Measurements from ENCODE around the gene CDC42BPA. TPM values are rescaled to one million over a fixed set of nuclear protein-coding genes. Genes with fewer than 3 reads are reported as not detected.

Gene CDC42BPA
- total RNA-seq, 2 donors from 2014 or later, result 1.2 to 2.5 TPM

DNA sequence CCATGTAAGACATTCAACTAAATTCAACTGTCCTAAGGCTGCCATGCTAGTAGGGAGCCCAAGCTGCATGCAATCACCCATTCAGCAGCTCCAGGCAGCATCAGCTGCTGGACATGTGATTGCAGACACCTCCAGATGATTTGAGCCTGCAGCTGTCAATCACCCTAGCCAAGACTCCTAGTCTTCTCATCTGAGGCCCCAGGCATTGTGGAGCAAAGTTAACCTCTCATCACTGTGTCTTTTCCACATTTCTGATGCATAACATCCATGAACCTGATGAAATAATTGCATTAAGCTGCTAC, 5.6 kb upstream of the CDC42BPA start:
- H3K36me3 Mint-ChIP-seq (ENCODE audit: low read depth), result no peaks in the 10 kb centered on the region
- DNase-seq, result no peak
- no peak overlapping the region for H3K4me3 Mint-ChIP-seq
- H3K9me3 ChIP-seq (ENCODE audit: control insufficient read depth, low read length, poor library complexity, severe bottlenecking), result peaks cover 6% of the 10 kb centered on the region
- no peak overlapping the region for H3K27ac Mint-ChIP-seq
- no peak for ATAC-seq
- peaks cover 45% of the 10 kb centered on the region for H3K27me3 Mint-ChIP-seq
- H3K4me1 Mint-ChIP-seq, result peaks cover 5% of the 10 kb centered on the region

DNA sequence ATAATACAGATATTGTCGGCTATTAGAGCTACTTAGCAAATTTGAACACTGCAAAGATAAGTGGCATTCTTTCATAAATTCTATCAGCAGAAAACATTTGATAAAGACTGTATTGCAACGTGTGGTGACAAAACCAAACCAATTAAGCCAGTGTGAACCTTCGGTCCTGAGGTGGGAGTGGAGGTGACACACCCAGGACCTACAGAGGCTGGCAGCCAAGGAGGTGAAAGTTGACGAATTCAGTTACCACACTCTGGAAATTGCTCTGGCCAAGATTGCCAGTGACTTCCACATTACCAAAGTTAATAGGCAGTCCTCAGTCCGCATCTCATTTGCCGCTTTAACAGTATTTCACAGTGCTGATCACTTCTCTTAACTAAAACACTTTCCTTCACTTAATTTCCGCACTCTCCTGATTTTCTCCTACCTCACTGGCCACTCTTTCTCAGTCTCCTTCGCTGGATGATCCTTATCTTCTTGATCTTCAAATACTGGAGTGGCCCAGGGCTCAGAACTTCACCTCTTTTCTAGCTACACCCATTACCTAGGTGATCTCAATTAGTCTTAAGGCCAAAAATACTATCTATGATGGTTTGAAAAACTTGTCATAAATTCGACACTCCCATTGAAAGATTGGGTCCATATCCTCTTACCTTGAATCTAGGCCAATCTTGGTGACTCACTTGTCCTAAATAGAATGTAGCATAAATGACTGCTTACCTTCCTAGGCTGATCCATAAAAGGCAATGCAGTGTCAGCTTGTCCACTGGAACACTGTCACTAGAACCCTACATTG, 5.1 kb upstream of the CDC42BPA start:
- Mint-ChIP-seq H3K4me3 (no peak overlapping the region), H3K27ac (no peak overlapping the region), H3K27me3 (peaks cover 39% of the 10 kb centered on the region), H3K4me1 (peaks cover 5% of the 10 kb centered on the region), H3K36me3 (ENCODE audit: low read depth) (no peaks in the 10 kb centered on the region)
- no peak for DNase-seq
- H3K9me3 ChIP-seq (ENCODE audit: control insufficient read depth, low read length, poor library complexity, severe bottlenecking), result peaks cover 6% of the 10 kb centered on the region
- ATAC-seq, result no peak

DNA sequence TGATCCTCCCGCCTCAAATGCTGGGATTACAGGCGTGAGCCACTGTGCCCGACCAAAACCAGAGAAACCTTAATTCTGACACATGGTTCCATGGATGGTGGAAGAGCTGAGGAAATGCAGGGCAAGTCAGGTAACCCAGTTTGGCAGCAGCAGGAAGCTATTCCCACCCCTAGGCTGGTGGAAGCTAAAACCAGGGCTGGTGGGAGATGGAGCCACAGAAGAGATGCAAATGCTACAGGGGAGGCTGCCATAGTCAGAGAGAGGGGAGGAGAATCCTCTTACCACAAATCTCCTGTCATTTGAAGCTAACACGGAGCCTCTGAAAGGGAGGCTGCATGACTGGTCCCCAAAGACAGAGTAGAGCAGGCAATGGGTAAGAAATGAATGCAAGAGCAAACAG, 4.1 kb upstream of the CDC42BPA start:
- no peaks in the 10 kb centered on the region for H3K36me3 Mint-ChIP-seq (ENCODE audit: low read depth)
- peaks cover 6% of the 10 kb centered on the region for H3K9me3 ChIP-seq (ENCODE audit: control insufficient read depth, low read length, poor library complexity, severe bottlenecking)
- ATAC-seq, result no peak
- H3K4me3 Mint-ChIP-seq, result no peak overlapping the region
- peaks cover 39% of the 10 kb centered on the region for H3K27me3 Mint-ChIP-seq
- H3K27ac Mint-ChIP-seq, result no peak overlapping the region
- H3K4me1 Mint-ChIP-seq, result peaks cover 2% of the 10 kb centered on the region
- DNase-seq, result no peak

DNA sequence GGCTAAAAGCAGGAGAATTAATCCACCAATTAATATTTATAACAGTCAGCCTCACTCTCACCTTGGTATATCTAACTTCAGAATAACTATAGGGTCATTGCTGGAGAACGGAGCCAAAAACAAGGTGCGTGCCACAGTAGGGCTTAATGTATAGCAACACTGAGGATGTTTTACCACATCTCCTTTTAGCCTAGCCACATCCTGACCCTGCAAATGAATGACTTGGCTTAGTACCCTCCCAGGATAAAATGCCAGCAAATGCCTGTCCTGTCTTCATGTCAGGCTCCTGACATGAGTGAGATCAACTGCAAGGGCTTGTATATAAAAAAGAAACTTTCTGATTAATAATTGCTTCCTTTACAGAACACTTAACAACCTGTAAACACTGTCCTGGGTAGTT, 2.7 kb upstream of the CDC42BPA start:
- no peak for ATAC-seq
- peaks cover 5% of the 10 kb centered on the region for H3K4me1 Mint-ChIP-seq
- DNase-seq, result no peak

DNA sequence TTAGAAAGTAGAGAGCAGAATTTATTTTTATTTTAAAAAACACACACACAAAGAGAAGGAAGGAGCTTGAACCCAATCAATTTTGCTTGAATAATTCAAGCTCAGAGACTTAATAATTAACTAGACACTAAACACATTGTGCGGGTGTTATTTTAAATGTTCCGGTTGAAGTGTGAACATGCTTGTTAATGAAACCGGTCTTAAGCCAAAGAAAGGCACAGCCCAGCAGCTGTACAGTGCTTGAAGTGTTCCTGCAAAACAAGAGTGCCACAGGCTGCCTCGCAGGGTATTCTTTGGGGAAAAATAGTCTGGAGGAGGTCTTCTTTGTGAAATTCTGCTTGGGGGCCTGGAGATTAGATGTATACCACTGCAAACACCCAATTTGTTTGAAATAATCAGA, 2.2 kb upstream of the CDC42BPA start:
- peaks cover 5% of the 10 kb centered on the region for H3K4me1 Mint-ChIP-seq
- H3K27me3 Mint-ChIP-seq, result peaks cover 53% of the 10 kb centered on the region
- no peak overlapping the region for H3K4me3 Mint-ChIP-seq
- ATAC-seq (no peak), DNase-seq (no peak)
- H3K27ac Mint-ChIP-seq, result no peak overlapping the region
- peaks cover 6% of the 10 kb centered on the region for H3K9me3 ChIP-seq (ENCODE audit: control insufficient read depth, low read length, poor library complexity, severe bottlenecking)
- no peaks in the 10 kb centered on the region for H3K36me3 Mint-ChIP-seq (ENCODE audit: low read depth)

More for the DNA sequence above, 2.7 kb upstream of the CDC42BPA start:
- no peak overlapping the region for H3K4me3 Mint-ChIP-seq
- H3K27me3 Mint-ChIP-seq, result peaks cover 50% of the 10 kb centered on the region
- no peak overlapping the region for H3K27ac Mint-ChIP-seq
- no peaks in the 10 kb centered on the region for H3K36me3 Mint-ChIP-seq (ENCODE audit: low read depth)
- H3K9me3 ChIP-seq (ENCODE audit: control insufficient read depth, low read length, poor library complexity, severe bottlenecking), result peaks cover 6% of the 10 kb centered on the region

- ATAC-seq (no peak), DNase-seq (no peak)
- Mint-ChIP-seq H3K27ac (no peak overlapping the region), H3K4me3 (peak overlapping the region; percentile 82), H3K36me3 (ENCODE audit: low read depth) (peaks cover 2% of the 10 kb centered on the region), H3K4me1 (peaks cover 5% of the 10 kb centered on the region), H3K27me3 (peaks cover 47% of the 10 kb centered on the region)
- H3K9me3 ChIP-seq (ENCODE audit: control insufficient read depth, low read length, poor library complexity, severe bottlenecking), result peaks cover 6% of the 10 kb centered on the region
Measured at GRCh38 chr1:227318853-227319607, 738 bp upstream of the CDC42BPA start.

DNA sequence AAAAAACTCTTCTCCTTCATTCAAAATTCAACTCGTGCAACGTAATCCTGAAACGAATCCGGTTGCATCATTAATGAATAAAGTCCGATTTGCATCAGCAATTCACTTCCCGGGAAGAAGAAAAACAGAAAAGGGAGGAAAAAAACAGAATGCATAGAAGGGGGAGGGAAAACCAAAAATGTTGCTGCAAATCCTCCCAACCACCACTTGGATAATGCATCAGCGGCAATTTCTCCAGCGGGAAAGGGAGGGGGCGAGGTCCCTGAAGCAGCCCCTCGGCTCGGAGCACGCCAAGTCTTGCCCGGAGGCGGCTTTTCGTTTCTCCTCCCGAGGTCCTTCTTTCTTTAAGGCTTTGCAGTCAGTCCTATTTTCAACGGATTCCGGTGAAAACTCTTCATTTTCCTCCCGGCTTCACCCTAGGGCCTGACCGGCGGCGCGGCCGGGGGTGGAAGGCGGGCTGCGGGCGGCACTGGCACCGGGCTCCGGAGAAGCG, 723 bp downstream of the CDC42BPA start:
- ATAC-seq (peak; percentile 24), DNase-seq (no peak)
- H3K27ac Mint-ChIP-seq, result no peak overlapping the region

GRCh38 chr1:227317011-227317451, 1.3 kb downstream of the CDC42BPA start:
- Mint-ChIP-seq H3K27ac (no peak overlapping the region), H3K27me3 (peaks cover 47% of the 10 kb centered on the region), H3K4me1 (peaks cover 5% of the 10 kb centered on the region), H3K36me3 (ENCODE audit: low read depth) (peaks cover 2% of the 10 kb centered on the region), H3K4me3 (peak overlapping the region; percentile 84)
- no peak for DNase-seq
- ATAC-seq, result no peak
- no peaks in the 10 kb centered on the region for H3K9me3 ChIP-seq (ENCODE audit: control insufficient read depth, low read length, poor library complexity, severe bottlenecking)

More for the DNA sequence above, 723 bp downstream of the CDC42BPA start:
- H3K9me3 ChIP-seq (ENCODE audit: control insufficient read depth, low read length, poor library complexity, severe bottlenecking), result no peaks in the 10 kb centered on the region
- Mint-ChIP-seq H3K4me1 (peaks cover 5% of the 10 kb centered on the region), H3K4me3 (peak overlapping the region; percentile 84), H3K36me3 (ENCODE audit: low read depth) (peaks cover 2% of the 10 kb centered on the region), H3K27me3 (peaks cover 52% of the 10 kb centered on the region)

- H3K27ac Mint-ChIP-seq, result no peak overlapping the region
- ATAC-seq (no peak), DNase-seq (no peak)
- H3K4me3 Mint-ChIP-seq, result peak overlapping the region; percentile 34
- H3K27me3 Mint-ChIP-seq, result peaks cover 52% of the 10 kb centered on the region
- no peaks in the 10 kb centered on the region for H3K9me3 ChIP-seq (ENCODE audit: control insufficient read depth, low read length, poor library complexity, severe bottlenecking)
- peaks cover 5% of the 10 kb centered on the region for H3K36me3 Mint-ChIP-seq (ENCODE audit: low read depth)
- H3K4me1 Mint-ChIP-seq, result peaks cover 5% of the 10 kb centered on the region
Measured at GRCh38 chr1:227316456-227316855, 1.8 kb downstream of the CDC42BPA start.

- peaks cover 5% of the 10 kb centered on the region for H3K4me1 Mint-ChIP-seq
- H3K36me3 Mint-ChIP-seq (ENCODE audit: low read depth), result peaks cover 5% of the 10 kb centered on the region
- H3K27ac Mint-ChIP-seq, result no peak overlapping the region
- H3K27me3 Mint-ChIP-seq, result peaks cover 57% of the 10 kb centered on the region
- DNase-seq (no peak), ATAC-seq (no peak)
- no peaks in the 10 kb centered on the region for H3K9me3 ChIP-seq (ENCODE audit: control insufficient read depth, low read length, poor library complexity, severe bottlenecking)
- H3K4me3 Mint-ChIP-seq, result no peak overlapping the region
Measured at GRCh38 chr1:227315629-227316346, 2.5 kb downstream of the CDC42BPA start.

- Mint-ChIP-seq H3K4me1 (peaks cover 5% of the 10 kb centered on the region), H3K27ac (no peak overlapping the region), H3K4me3 (no peak overlapping the region), H3K27me3 (peaks cover 51% of the 10 kb centered on the region), H3K36me3 (ENCODE audit: low read depth) (peaks cover 5% of the 10 kb centered on the region)
- ATAC-seq (no peak), DNase-seq (no peak)
- H3K9me3 ChIP-seq (ENCODE audit: control insufficient read depth, low read length, poor library complexity, severe bottlenecking), result no peaks in the 10 kb centered on the region
Measured at GRCh38 chr1:227314014-227314848, 4.1 kb downstream of the CDC42BPA start.

- H3K9me3 ChIP-seq (ENCODE audit: control insufficient read depth, low read length, poor library complexity, severe bottlenecking), result no peaks in the 10 kb centered on the region
- H3K4me3 Mint-ChIP-seq, result no peak overlapping the region
- peaks cover 5% of the 10 kb centered on the region for H3K36me3 Mint-ChIP-seq (ENCODE audit: low read depth)
- no peak overlapping the region for H3K27ac Mint-ChIP-seq
- peaks cover 3% of the 10 kb centered on the region for H3K4me1 Mint-ChIP-seq
- DNase-seq (no peak), ATAC-seq (no peak)
- H3K27me3 Mint-ChIP-seq, result peaks cover 55% of the 10 kb centered on the region
Measured at GRCh38 chr1:227312361-227313025, 5.8 kb downstream of the CDC42BPA start.

Data from T-helper 17 cell (primary cell).